Activated CD4-positive, alpha-beta T cell treated with anti-CD3 and anti-CD28 coated beads, Interleukin-2, amount 10 ng/mL, durations not matched to agents 7 days and 5 days (primary cell): ENCODE data around the gene AMOTL1. TPM values are rescaled to one million over a fixed set of nuclear protein-coding genes. Genes with fewer than 3 reads are reported as not detected.

ENCODE experiments used
- CTCF ChIA-PET: fragments of 350-600 bp; sonication (Branson Sonifier 250); formaldehyde crosslinking; loops from one replicate; lab custom pipeline; 2021; ENCODE audit warnings: antibody characterized with exemption; lab: Charles Lee
- POLR2A ChIA-PET: fragments of 350-600 bp; sonication (Branson Sonifier 250); formaldehyde crosslinking; loops from one replicate; lab custom pipeline; 2021; ENCODE audit warnings: antibody characterized with exemption; lab: Charles Lee
- DNase-seq: peaks from one replicate; pipeline ENCODE4 v3.0.0-alpha.2; 2020
- H3K27ac Mint-ChIP-seq: one replicate; pipeline ENCODE4 v1.8.0; 2021; ENCODE audit warnings: mild to moderate bottlenecking, moderate library complexity, mixed read lengths
- H3K27me3 Mint-ChIP-seq: one replicate; pipeline ENCODE4 v1.8.0; 2021; ENCODE audit warnings: mixed read lengths
- H3K36me3 Mint-ChIP-seq: one replicate; pipeline ENCODE4 v1.8.0; 2021; ENCODE audit warnings: low read depth, mixed read lengths
- H3K4me1 Mint-ChIP-seq: one replicate; pipeline ENCODE4 v1.8.0; 2021; ENCODE audit warnings: mixed read lengths
- H3K4me3 Mint-ChIP-seq: one replicate; pipeline ENCODE4 v1.8.0; 2021; ENCODE audit warnings: mild to moderate bottlenecking, moderate library complexity, mixed read lengths
- H3K9me3 Mint-ChIP-seq: one replicate; pipeline ENCODE4 v1.8.0; 2021; ENCODE audit warnings: mixed read lengths
- total RNA-seq, 2 experiments: library from RNA; stranded (reverse); gene quantifications; one replicate each; pipeline ENCODE4 v1.2.3, GENCODE V29; 2021

Gene AMOTL1
- total RNA-seq, 2 experiments from 2014 or later = 3.1 to 4.0 TPM

DNA sequence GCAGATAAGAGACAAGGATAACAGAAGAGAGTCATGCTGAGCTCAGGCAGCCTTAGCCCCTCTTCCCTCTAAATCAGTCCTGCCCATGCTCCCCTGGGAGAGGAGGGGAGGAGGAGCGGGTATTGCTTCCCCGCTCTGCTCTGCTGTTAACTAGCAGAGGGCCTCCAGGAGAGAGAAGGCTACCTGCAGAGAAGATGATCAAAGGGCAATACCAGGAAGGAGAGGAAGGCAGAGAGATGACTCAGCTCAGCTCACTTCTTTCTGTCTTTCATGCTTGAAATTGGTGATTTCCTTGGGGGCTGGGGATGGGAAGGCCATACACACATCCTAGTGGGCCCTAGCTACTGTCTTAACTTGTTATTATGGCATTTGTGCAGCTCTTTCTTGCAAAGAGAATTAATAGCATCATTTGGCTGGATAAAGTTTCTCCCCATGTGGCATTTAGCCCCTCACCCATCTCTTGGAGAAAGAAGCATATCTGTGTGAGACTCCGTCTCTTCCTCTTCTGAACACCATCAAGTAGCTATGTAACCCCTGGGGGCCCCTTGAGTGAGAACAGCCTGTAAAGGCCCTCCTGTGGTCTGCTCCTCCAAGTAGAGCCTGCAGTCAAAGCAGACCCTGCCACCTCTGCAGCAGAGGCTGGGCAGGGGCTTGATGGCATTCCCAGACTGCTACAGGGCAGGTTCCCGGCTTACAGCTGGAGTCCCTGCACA lies 33.4 kb upstream of the AMOTL1 start:
- Mint-ChIP-seq H3K4me1 (peaks cover 16% of the 10 kb centered on the region), H3K4me3 (no peak overlapping the region), H3K36me3 (no peaks in the 10 kb centered on the region), H3K27me3 (peaks cover 6% of the 10 kb centered on the region), H3K9me3 (no peaks in the 10 kb centered on the region), H3K27ac (no peak overlapping the region)
- no peak for DNase-seq
- ChIA-PET POLR2A (no interaction called here), CTCF (interaction anchor here (0.7 to 0.9 kb wide), 2 partner anchors 31 to 68 kb away, joined by 3 read pairs; no protein-coding TSS in a partner anchor)

DNA sequence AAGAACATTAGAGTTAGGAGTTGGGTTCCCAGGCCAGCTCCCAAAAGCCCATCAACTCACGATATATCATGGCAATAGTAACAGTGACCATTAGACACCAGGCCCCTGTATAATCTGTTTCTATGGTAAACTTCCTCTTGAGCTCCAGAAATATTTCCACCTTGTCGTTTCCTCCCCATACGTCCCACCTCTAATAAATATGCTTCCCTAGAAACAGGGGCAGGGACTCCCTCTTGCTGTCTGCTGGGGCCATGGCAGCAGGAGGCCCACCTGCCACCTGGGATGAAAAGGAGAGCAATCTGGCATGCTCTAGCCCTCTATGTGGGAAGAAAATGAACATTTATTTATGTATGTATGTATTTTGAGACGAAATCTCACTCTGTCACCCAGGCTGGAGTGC lies 32.2 kb upstream of the AMOTL1 start:
- Mint-ChIP-seq H3K4me3 (no peak overlapping the region), H3K36me3 (peaks cover 1% of the 10 kb centered on the region), H3K27ac (no peak overlapping the region), H3K9me3 (no peaks in the 10 kb centered on the region), H3K27me3 (peaks cover 5% of the 10 kb centered on the region), H3K4me1 (peaks cover 18% of the 10 kb centered on the region)
- ChIA-PET CTCF (no interaction called here), POLR2A (no interaction called here)
- DNase-seq = no peak

DNA sequence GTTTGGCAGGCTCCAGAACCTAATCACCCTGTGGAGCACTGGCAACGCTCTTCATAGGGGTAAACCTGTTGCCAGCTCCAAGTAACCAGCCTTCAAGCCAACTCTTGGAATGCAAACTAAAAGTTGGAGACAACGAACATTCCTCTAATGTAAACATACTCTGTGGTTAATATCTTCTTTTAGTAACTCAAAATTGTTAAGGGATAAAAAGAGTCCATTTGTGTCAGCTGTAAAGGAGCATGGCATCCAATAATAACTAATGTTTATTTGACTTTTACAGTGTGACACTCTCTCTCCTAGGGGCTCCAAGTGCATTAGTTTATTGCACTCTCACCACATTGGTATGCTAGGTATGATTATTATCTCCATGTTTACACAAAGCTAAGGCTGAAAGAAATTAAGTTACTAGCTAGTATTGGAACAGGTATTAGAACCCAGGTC lies 31.0 kb upstream of the AMOTL1 start:
- Mint-ChIP-seq H3K27me3 (peaks cover 18% of the 10 kb centered on the region), H3K27ac (no peak overlapping the region), H3K9me3 (no peaks in the 10 kb centered on the region), H3K36me3 (peaks cover 1% of the 10 kb centered on the region), H3K4me3 (no peak overlapping the region), H3K4me1 (peaks cover 29% of the 10 kb centered on the region)
- POLR2A ChIA-PET = no interaction called here
- CTCF ChIA-PET = no interaction called here
- no peak for DNase-seq

DNA sequence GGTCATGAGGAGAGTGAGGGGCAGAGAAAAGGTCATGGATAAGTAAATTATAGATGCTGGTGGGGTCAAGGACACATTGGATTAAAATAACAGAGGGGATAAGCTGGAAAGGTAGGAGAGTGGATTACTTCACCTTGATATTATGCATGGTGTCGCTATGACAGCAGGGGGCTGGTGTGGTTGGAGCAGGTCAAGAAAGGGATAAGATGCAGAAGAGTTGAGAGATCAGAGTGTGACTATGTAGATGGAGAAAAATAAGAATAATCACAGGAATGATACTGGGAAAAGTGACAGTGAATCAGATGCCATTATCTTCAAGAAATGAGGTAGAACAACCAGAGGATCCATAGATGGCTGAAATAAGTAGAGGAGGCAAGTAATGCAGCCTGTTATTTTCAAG lies 29.4 kb upstream of the AMOTL1 start:
- no peaks in the 10 kb centered on the region for H3K9me3 Mint-ChIP-seq
- H3K36me3 Mint-ChIP-seq = peaks cover 1% of the 10 kb centered on the region
- DNase-seq = no peak
- ChIA-PET POLR2A (no interaction called here), CTCF (no interaction called here)
- H3K27me3 Mint-ChIP-seq = peaks cover 29% of the 10 kb centered on the region
- no peak overlapping the region for H3K4me3 Mint-ChIP-seq
- H3K27ac Mint-ChIP-seq = no peak overlapping the region
- peaks cover 27% of the 10 kb centered on the region for H3K4me1 Mint-ChIP-seq

DNA sequence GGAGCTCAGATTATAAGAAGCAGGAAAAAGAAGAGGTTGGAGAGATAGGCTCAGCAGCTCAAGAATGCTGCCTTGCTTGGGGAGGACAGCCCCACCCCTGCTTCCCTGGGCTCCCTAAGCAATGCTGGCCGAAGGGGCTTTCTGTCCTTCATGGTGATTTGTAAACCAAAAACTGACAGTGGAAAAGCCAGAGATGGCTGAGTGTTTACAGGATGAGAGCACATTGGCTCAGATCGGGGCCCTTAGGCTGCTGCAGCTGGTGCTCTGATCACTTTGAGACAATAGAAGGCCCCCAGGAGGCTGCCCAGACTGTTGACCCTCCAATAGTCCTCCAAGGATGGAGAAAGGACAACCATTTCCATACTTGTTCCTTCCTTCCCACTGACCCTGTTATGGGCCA lies 28.8 kb upstream of the AMOTL1 start:
- CTCF ChIA-PET = no interaction called here
- H3K4me3 Mint-ChIP-seq = no peak overlapping the region

DNA sequence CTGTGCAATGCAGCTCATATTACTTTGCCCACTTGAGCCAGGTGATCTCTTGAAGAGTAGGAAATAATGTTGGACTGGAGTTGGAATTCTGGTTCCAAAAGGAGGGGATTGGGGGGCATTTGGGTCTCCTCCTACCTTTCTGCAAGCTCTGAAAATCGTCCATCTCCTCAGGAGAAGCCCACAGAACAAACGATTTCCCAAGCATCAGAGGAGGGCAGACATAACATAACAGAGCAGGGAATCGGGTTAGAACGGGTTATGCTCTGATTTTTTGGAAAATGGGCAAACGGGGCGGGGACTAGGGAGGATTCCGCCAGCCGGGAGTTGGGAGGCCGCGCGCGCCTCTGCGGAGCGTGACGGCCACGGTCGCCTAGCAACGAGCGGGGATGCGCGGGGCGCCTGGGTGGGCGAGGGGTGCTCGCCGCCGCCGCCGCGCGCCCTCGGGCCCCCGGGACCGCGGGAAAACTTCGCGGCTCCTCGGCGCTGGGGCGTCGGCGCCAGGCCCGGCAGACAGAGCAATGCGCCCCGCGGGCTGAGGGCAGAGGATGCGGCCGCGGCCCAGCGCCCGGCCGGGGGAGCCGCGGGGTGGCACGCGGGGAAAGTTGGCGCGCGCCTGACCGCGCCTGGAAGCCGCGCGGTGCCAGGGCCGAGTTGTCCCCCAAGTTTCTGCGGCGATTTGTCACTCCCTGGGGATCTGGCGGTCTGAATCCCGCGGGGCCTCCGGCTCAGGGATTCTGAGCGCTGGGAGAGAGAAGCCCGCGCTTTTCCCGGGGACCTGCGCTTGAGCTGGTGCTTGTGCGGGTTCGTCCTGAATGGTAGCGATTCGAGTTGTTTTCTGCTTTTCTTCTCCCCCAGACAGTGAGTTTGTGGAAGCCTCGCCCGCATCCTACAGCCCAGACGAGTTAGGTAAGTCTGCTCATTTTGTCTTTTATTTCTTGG lies 27.8 kb upstream of the AMOTL1 start:
- Mint-ChIP-seq H3K27ac (no peak overlapping the region), H3K9me3 (no peaks in the 10 kb centered on the region), H3K36me3 (peaks cover 1% of the 10 kb centered on the region), H3K4me1 (peaks cover 13% of the 10 kb centered on the region), H3K27me3 (peaks cover 35% of the 10 kb centered on the region), H3K4me3 (peak overlapping the region; percentile 60)
- no peak for DNase-seq
- POLR2A ChIA-PET = no interaction called here
- CTCF ChIA-PET = no interaction called here

More for the DNA sequence above, 28.8 kb upstream of the AMOTL1 start:
- peaks cover 1% of the 10 kb centered on the region for H3K36me3 Mint-ChIP-seq
- POLR2A ChIA-PET = no interaction called here
- no peak for DNase-seq
- no peaks in the 10 kb centered on the region for H3K9me3 Mint-ChIP-seq
- peaks cover 33% of the 10 kb centered on the region for H3K27me3 Mint-ChIP-seq
- peaks cover 23% of the 10 kb centered on the region for H3K4me1 Mint-ChIP-seq
- no peak overlapping the region for H3K27ac Mint-ChIP-seq

DNA sequence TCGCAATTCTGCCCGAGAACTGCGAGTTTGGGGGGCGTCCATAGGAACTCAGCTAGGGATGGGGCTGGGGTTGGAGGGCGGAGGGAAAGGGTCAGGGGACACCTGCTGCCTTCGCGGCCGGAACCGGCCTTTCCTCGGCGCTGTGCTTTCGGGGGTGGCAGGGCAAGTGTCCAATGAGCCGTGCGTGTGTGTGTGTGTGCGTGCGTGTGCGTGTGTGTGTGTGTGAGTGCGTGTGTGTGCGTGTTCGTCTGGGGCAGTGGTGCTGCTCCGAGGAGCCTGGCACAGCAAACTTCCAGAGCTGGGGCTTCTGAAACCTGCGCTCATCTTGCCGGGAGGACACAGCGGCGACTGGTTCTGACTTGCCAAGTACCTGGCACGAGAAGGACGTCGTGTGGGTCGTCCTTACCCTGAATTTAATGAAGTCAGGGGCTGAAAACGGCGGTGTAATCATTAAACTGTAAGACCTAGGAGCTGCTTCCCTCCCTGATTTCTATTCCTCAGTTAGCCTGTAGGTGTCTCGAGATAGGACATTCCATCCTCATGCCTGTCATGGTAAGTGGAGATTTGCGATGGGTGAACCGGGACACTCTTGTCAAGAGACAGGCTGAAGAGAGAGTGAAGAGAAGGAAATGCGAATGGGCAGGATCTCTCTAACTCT lies 27.0 kb upstream of the AMOTL1 start:
- no peak overlapping the region for H3K27ac Mint-ChIP-seq
- POLR2A ChIA-PET = no interaction called here
- peaks cover 1% of the 10 kb centered on the region for H3K36me3 Mint-ChIP-seq
- H3K4me1 Mint-ChIP-seq = peaks cover 13% of the 10 kb centered on the region
- H3K4me3 Mint-ChIP-seq = peak overlapping the region; percentile 60
- H3K9me3 Mint-ChIP-seq = no peaks in the 10 kb centered on the region
- no peak for DNase-seq
- CTCF ChIA-PET = no interaction called here
- peaks cover 39% of the 10 kb centered on the region for H3K27me3 Mint-ChIP-seq

DNA sequence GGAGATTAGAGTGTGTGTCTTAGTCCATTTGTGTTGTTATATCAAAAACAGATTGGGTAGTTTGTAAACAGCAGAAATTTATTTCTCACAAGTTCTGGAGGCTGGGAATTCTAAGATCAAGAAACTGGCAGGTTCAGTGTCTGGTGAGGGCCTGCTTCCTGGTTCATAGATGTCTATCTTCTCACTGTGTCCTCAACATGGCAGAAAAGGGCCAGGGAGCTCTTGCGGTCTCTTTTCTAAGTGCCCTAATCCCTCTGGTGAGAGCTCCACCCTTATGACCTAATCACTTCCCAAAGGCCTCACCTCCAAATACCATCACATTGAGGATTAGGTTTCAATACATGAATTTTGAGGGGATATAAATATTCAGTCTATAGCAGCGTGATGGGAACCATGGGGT lies 25.5 kb upstream of the AMOTL1 start:
- H3K9me3 Mint-ChIP-seq = no peaks in the 10 kb centered on the region
- no peak overlapping the region for H3K27ac Mint-ChIP-seq
- peaks cover 1% of the 10 kb centered on the region for H3K36me3 Mint-ChIP-seq
- DNase-seq = no peak
- peaks cover 44% of the 10 kb centered on the region for H3K27me3 Mint-ChIP-seq
- peaks cover 13% of the 10 kb centered on the region for H3K4me1 Mint-ChIP-seq
- no peak overlapping the region for H3K4me3 Mint-ChIP-seq
- ChIA-PET POLR2A (no interaction called here), CTCF (no interaction called here)

DNA sequence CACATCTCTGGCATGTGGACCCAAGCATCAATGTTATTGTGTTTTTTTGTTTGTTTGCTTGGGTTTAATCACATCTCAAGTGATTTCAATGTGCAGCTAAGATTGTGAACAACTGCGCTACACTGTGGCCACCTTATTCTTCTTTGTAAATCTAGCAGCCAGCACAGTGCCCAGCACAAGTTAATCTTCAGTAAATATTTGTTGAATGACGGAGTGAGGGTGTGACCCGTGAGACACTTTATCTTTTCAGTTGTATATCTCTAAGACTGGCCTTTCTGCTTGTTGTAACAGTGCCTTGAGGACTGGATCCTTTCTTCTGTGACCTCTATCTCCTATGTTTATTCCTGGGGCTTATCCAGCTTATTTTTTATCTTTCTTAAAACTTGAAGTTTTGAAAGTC lies 21.4 kb upstream of the AMOTL1 start:
- Mint-ChIP-seq H3K27ac (no peak overlapping the region), H3K4me1 (peaks cover 3% of the 10 kb centered on the region), H3K9me3 (no peaks in the 10 kb centered on the region), H3K4me3 (no peak overlapping the region), H3K27me3 (peaks cover 55% of the 10 kb centered on the region), H3K36me3 (no peaks in the 10 kb centered on the region)
- POLR2A ChIA-PET = no interaction called here
- no peak for DNase-seq
- CTCF ChIA-PET = no interaction called here

DNA sequence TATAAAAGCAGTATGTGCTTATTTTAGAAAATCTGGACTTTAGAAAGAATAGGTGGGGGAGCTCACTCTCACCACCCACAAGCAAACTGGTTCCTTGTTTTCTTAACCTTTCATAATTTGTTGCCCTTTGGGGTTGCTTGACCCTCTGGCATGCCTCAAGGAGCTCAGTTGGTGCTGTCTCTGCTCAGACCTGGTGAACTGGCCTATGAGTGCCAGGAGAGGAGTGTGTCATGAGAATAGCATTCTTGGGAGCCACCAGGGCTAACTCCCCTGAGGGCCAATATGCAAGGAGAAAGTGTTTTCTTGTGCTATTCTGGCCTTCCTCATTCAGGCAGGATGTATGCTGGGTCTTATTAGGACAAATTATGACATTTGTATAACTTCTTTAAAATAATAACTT lies 21.0 kb upstream of the AMOTL1 start:
- no peaks in the 10 kb centered on the region for H3K36me3 Mint-ChIP-seq
- POLR2A ChIA-PET = no interaction called here
- CTCF ChIA-PET = no interaction called here
- H3K27me3 Mint-ChIP-seq = peaks cover 55% of the 10 kb centered on the region
- H3K27ac Mint-ChIP-seq = no peak overlapping the region
- no peaks in the 10 kb centered on the region for H3K4me1 Mint-ChIP-seq
- no peak for DNase-seq
- H3K4me3 Mint-ChIP-seq = no peak overlapping the region
- H3K9me3 Mint-ChIP-seq = no peaks in the 10 kb centered on the region

DNA sequence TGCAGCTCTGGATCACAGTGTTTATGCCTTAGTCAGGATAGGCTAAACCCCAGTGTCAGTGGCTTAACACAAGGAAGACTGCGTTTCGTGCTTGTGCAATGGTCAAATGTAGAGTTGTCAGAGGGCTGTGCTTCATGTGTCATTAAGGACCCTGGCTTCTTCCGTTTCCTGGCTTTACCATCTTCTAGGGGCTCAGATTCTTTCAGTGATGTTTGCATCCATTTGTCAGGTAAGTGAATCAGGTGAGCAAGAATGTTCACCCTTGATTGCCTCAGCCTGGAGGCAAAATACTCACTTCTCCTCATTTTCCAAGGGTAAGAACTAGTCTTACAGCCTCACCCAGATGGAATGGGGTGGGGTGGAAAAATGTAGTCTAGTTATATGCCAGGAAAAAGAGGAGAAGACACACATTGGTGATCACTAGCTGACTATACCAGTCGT lies 20.5 kb upstream of the AMOTL1 start:
- Mint-ChIP-seq H3K27me3 (peaks cover 55% of the 10 kb centered on the region), H3K4me3 (no peak overlapping the region)
- CTCF ChIA-PET = no interaction called here

DNA sequence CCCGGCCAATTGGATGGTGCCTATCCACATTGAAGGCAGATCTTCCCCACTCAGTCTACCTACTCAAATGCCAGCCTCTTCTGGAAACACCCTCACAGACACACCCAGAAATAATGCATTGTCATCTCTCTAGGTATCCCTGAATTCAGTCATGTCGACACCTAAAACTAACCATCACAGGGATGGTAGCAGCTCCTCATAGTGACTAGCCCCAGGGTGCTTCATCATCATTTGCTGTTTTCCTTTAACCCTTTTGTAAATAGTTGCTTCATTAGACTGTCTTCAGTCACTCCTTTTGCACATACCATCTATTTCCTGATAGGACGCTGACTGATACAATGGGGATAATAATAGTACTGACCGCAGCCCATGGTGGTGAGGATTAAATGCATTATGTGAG lies 18.8 kb upstream of the AMOTL1 start:
- no peak overlapping the region for H3K4me3 Mint-ChIP-seq
- no peak overlapping the region for H3K27ac Mint-ChIP-seq
- ChIA-PET POLR2A (no interaction called here), CTCF (no interaction called here)
- no peak for DNase-seq
- H3K9me3 Mint-ChIP-seq = no peaks in the 10 kb centered on the region
- no peaks in the 10 kb centered on the region for H3K4me1 Mint-ChIP-seq
- no peaks in the 10 kb centered on the region for H3K36me3 Mint-ChIP-seq
- H3K27me3 Mint-ChIP-seq = peaks cover 54% of the 10 kb centered on the region

More for the DNA sequence above, 20.5 kb upstream of the AMOTL1 start:
- no peaks in the 10 kb centered on the region for H3K4me1 Mint-ChIP-seq
- POLR2A ChIA-PET = no interaction called here
- no peaks in the 10 kb centered on the region for H3K9me3 Mint-ChIP-seq
- no peak for DNase-seq
- H3K27ac Mint-ChIP-seq = no peak overlapping the region
- no peaks in the 10 kb centered on the region for H3K36me3 Mint-ChIP-seq
